MM.1S (cell line): ENCODE measurements around the gene PRPF19.

ENCODE experiments used
- CTCF ChIP-seq: fragments of 300-600 bp; sonication (generic); IDR thresholded peaks from 2 replicates; pipeline ENCODE4 v1.5.1; 2016; ENCODE audit warnings: antibody characterized with exemption, low read length, mixed read lengths
- EZH2 ChIP-seq: fragments of 300-600 bp; sonication (generic); optimal IDR thresholded peaks from 2 replicates; pipeline ENCODE3; 2017; ENCODE audit warnings: low read depth, mild to moderate bottlenecking, antibody characterized with exemption, low read length, mixed read lengths
- EZH2phosphoT487 ChIP-seq: fragments of 300-600 bp; sonication (generic); IDR thresholded peaks from 2 replicates; pipeline ENCODE4 v1.6.1; 2018; ENCODE audit warnings: antibody characterized with exemption, low read length

- TF ChIP-seq CTCF (no peak), EZH2 (no peak), EZH2phosphoT487 (no peak)
Measured at GRCh38 chr11:60908803-60909202, 2.4 kb upstream of the PRPF19 start.
